Breast epithelium (tissue), 3 donors: ENCODE measurements around the gene GPBAR1.

Experiments used
- CTCF ChIP-seq, 3 donors: fragments of 450-650 bp; IDR thresholded peaks; one replicate each; pipeline ENCODE4 v1.5.1; 2016 to 2017; ENCODE audit warnings: antibody characterized with exemption in 3 of 3, mild to moderate bottlenecking in 3 of 3, moderate library complexity in 3 of 3
- POLR2A ChIP-seq: fragments of 450-650 bp; IDR thresholded peaks from one replicate; pipeline ENCODE4 v1.6.1; 2016; ENCODE audit warnings: antibody characterized with exemption, mild to moderate bottlenecking, moderate library complexity
- POLR2AphosphoS5 ChIP-seq, 3 donors: sonication (generic); formaldehyde crosslinking; IDR thresholded peaks; one replicate each; pipeline ENCODE4 v1.6.1; 2017; ENCODE audit warnings: antibody characterized with exemption in 3 of 3

GRCh38 chr2:218271487-218271797 is 10.6 kb downstream of the GPBAR1 start:
- no peak for TF ChIP-seq CTCF (IDR thresholded peaks at IDR 0.05)
- TF ChIP-seq POLR2A, result no peak
- no peak for TF ChIP-seq POLR2AphosphoS5 (IDR thresholded peaks at IDR 0.05)
